Lung (tissue), 12 donors: Measurements from ENCODE around the gene UGP2. TPM values are rescaled to one million over a fixed set of nuclear protein-coding genes. Genes with fewer than 3 reads are reported as not detected.
A peak's percentile ranks its signal among the peaks of the same experiment; 100 is the strongest.

ENCODE experiments used
- ATAC-seq: fragments of 200-7000 bp; cut with Tn5 transposase; one replicate; pipeline ENCODE4 v1.9.1; 2020; ENCODE audit warnings: moderate number of reproducible peaks; ENCODE audit not compliant: insufficient read depth, low FRiP score
- DNase-seq, 3 donors: peaks; one replicate each; pipeline ENCODE4 v3.0.0-alpha.2; 2013 to 2017
- H3K27ac ChIP-seq, 2 donors: one replicate each; pipeline ENCODE4 v1.5.1; 2013; ENCODE audit warnings: mild to moderate bottlenecking in 2 of 2, moderate library complexity in 2 of 2, control low read depth in 1 of 2, inconsistent platforms in 1 of 2, low read depth in 1 of 2, low read length in 1 of 2
- H3K27me3 ChIP-seq, 3 donors: one replicate each; pipeline ENCODE4 v1.5.1; 2013; ENCODE audit warnings: low read length in 2 of 3; ENCODE audit not compliant: control insufficient read depth in 3 of 3, insufficient read depth in 3 of 3
- H3K36me3 ChIP-seq, 4 donors: one replicate each; pipeline ENCODE4 v1.5.1; 2013; ENCODE audit warnings: low read length in 4 of 4, mild to moderate bottlenecking in 1 of 4, moderate library complexity in 1 of 4; ENCODE audit not compliant: control insufficient read depth in 4 of 4, insufficient read depth in 4 of 4
- H3K4me1 ChIP-seq, 5 donors: one replicate each; pipeline ENCODE4 v1.5.1; 2013; ENCODE audit warnings: low read length in 5 of 5, mild to moderate bottlenecking in 2 of 5, moderate library complexity in 1 of 5; ENCODE audit not compliant: control insufficient read depth in 5 of 5, insufficient read depth in 5 of 5
- H3K4me3 ChIP-seq: one replicate; pipeline ENCODE4 v1.5.1; 2013; ENCODE audit warnings: mild to moderate bottlenecking, control low read depth, moderate library complexity
- H3K9ac ChIP-seq, 2 donors: one replicate each; pipeline ENCODE4 v1.5.1; 2013; ENCODE audit warnings: low read length in 2 of 2, control low read depth in 1 of 2; ENCODE audit not compliant: insufficient read depth in 1 of 2
- H3K9me3 ChIP-seq, 4 donors: one replicate each; pipeline ENCODE4 v1.5.1; 2013; ENCODE audit warnings: low read length in 3 of 4, mild to moderate bottlenecking in 1 of 4, moderate library complexity in 1 of 4; ENCODE audit not compliant: control insufficient read depth in 4 of 4, insufficient read depth in 3 of 4
- WGBS, 2 donors: extraction: QIAGEN DNeasy Blood & Tissue Kit; methylation state at CpG; one replicate each; pipeline ENCODE4 v1.1.7; 2013; 5-methylcytosine and 5-hydroxymethylcytosine counted together
- polyA plus RNA-seq, 2 donors: library from polyadenylated mRNA; stranded (reverse); fragments of 200-250 nt; gene quantifications; one replicate each; pipeline ENCODE4 v1.2.1, GENCODE V29; 2013
- total RNA-seq, 2 donors: library from RNA; depleted of rRNA in 1 of 2; stranded (reverse); fragments of >200 nt in 1 of 2; gene quantifications; one replicate each; pipeline ENCODE4 v1.2.1, GENCODE V29; 2014 to 2021
- TF ChIP-seq, protein P1 (sequence below): IDR thresholded peaks from 2 replicates; pipeline ENCODE4 v1.5.1; 2012; ENCODE audit warnings: mild to moderate bottlenecking; ENCODE audit errors: control extremely low read depth, extremely low read depth
- donor health status: control.
- donor health status: control.
- donor health status: Bipolar disorder and iron deficiency.
- donor health status: healthy.
- donor health status: DM: yes; HTN: yes; CAD: no.

The UGP2 gene
- total and polyA plus RNA-seq, 4 donors, result 59.2 to 156 (median 107) TPM

GRCh38 chr2:63858291-63858690 is 16.6 kb downstream of the UGP2 start:
- DNase-seq (no peak), ATAC-seq (no peak)
- TF ChIP-seq, protein P1, sequence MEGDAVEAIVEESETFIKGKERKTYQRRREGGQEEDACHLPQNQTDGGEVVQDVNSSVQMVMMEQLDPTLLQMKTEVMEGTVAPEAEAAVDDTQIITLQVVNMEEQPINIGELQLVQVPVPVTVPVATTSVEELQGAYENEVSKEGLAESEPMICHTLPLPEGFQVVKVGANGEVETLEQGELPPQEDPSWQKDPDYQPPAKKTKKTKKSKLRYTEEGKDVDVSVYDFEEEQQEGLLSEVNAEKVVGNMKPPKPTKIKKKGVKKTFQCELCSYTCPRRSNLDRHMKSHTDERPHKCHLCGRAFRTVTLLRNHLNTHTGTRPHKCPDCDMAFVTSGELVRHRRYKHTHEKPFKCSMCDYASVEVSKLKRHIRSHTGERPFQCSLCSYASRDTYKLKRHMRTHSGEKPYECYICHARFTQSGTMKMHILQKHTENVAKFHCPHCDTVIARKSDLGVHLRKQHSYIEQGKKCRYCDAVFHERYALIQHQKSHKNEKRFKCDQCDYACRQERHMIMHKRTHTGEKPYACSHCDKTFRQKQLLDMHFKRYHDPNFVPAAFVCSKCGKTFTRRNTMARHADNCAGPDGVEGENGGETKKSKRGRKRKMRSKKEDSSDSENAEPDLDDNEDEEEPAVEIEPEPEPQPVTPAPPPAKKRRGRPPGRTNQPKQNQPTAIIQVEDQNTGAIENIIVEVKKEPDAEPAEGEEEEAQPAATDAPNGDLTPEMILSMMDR, result no peak
- Histone ChIP-seq H3K4me1 (peaks cover 0 to 16% (median 0%) of the 10 kb centered on the region in 5 donors), H3K36me3 (peaks cover 10 to 34% (median 16%) of the 10 kb centered on the region in 4 donors), H3K9ac (no peak overlapping the region), H3K27ac (no peak overlapping the region), H3K27me3 (no peaks in the 10 kb centered on the region), H3K4me3 (no peak overlapping the region), H3K9me3 (no peaks in the 10 kb centered on the region)
- 97 to 98% methylated on average over 2 of the region's 2 CpGs for WGBS, 2 donors

GRCh38 chr2:63861220-63861822 is 19.6 kb downstream of the UGP2 start:
- Histone ChIP-seq H3K27ac (peak overlapping the region in 1 of 2 donors; percentile 86), H3K9me3 (no peaks in the 10 kb centered on the region), H3K4me3 (no peak overlapping the region), H3K36me3 (peaks cover 8 to 38% (median 19%) of the 10 kb centered on the region in 4 donors), H3K9ac (no peak overlapping the region), H3K4me1 (peaks cover 0 to 8% (median 0%) of the 10 kb centered on the region in 5 donors), H3K27me3 (no peaks in the 10 kb centered on the region)
- 19% methylated on average over 6 of the region's 6 CpGs for WGBS, 2 donors
- peak; percentile 50 to 76 (median 67) for DNase-seq
- TF ChIP-seq, protein P1, result peak; percentile 47
- no peak for ATAC-seq

- ATAC-seq, result peak; percentile 70
- no peaks in the 10 kb centered on the region for H3K9me3 ChIP-seq
- no peak for DNase-seq
- TF ChIP-seq, protein P1, result no peak
- H3K27me3 ChIP-seq, result no peaks in the 10 kb centered on the region
- 71 to 72% methylated on average over 1 of the region's 1 CpG for WGBS, 2 donors
- H3K9ac ChIP-seq, result no peak overlapping the region
- peaks cover 0 to 12% (median 0%) of the 10 kb centered on the region in 5 donors for H3K4me1 ChIP-seq
- peaks cover 5 to 34% (median 16%) of the 10 kb centered on the region in 4 donors for H3K36me3 ChIP-seq
- no peak overlapping the region for H3K4me3 ChIP-seq
- peak overlapping the region in 1 of 2 donors; percentile 86 for H3K27ac ChIP-seq
These were observed 21.1 kb downstream of the UGP2 start for GRCh38 chr2:63862806-63863205.

DNA sequence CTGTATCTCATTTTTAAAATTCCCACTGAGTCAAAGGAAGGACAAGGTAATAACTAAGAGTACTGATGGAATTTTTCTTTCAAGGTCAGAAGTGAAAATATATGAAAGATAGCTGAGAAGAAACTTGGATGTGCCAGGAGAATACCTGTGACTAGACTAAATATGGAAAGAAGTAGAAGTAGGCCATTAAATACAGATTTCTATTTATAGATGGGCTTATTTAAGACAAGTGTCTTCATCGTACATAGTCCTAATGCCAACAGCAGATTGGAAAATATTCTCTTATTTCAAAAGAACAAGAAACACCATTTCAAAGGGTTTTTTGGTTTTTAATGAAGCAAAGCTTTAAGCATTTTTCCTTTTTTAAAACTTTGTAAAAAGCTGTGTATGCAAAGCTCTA is 22.0 kb downstream of the UGP2 start:
- peaks cover 3 to 28% (median 11%) of the 10 kb centered on the region in 4 donors for H3K36me3 ChIP-seq

More for the DNA sequence above, 22.0 kb downstream of the UGP2 start:
- no peak overlapping the region for H3K9ac ChIP-seq
- TF ChIP-seq, protein P1, result no peak
- ATAC-seq, result no peak
- DNase-seq, result no peak
- H3K27ac ChIP-seq, result peak overlapping the region in 1 of 2 donors; percentile 49
- H3K4me1 ChIP-seq, result peaks cover 0 to 12% (median 0%) of the 10 kb centered on the region in 5 donors
- H3K27me3 ChIP-seq, result no peaks in the 10 kb centered on the region
- no peaks in the 10 kb centered on the region for H3K9me3 ChIP-seq
- 92% methylated on average over 1 of the region's 1 CpG for WGBS, 2 donors
- H3K4me3 ChIP-seq, result no peak overlapping the region
